CD14-positive monocyte (primary cell): ENCODE data around the gene ST8SIA3. TPM values are rescaled to one million over a fixed set of nuclear protein-coding genes. Genes with fewer than 3 reads are reported as not detected.

Experiments
- DNase-seq, 3 donors: peaks; one replicate each; pipeline ENCODE4 v3.0.0-alpha.2; 2011 to 2022
- H2AFZ ChIP-seq: 2 replicates; pipeline ENCODE4 v1.6.0; 2012; ENCODE audit warnings: mild to moderate bottlenecking, low read depth, low read length, inconsistent platforms; ENCODE audit not compliant: insufficient read depth, poor library complexity, severe bottlenecking
- H3K27ac ChIP-seq, 2 donors: 1 replicate in 1 of 2; 2 replicates in 1 of 2; pipeline ENCODE4 v1.5.1; 2012 to 2013; ENCODE audit warnings: low read length in 2 of 2, control low read depth in 1 of 2, inconsistent platforms in 1 of 2, low read depth in 1 of 2, mild to moderate bottlenecking in 1 of 2
- H3K27me3 ChIP-seq, 2 donors: one replicate each; pipeline versions ENCODE4 v1.6.0 to v1.6.1; 2011 to 2013; ENCODE audit warnings: low read length in 2 of 2; ENCODE audit not compliant: control insufficient read depth in 2 of 2, insufficient read depth in 2 of 2
- H3K36me3 ChIP-seq, 2 donors: replicated peaks in 1 of 2; 1 replicate in 1 of 2; 2 replicates in 1 of 2; pipeline versions ENCODE4 v1.5.1 to v1.6.1; 2012 to 2013; ENCODE audit warnings: low read length in 2 of 2, control low read depth in 1 of 2, inconsistent platforms in 1 of 2, mild to moderate bottlenecking in 1 of 2; ENCODE audit not compliant: insufficient read depth in 2 of 2, control insufficient read depth in 1 of 2
- H3K4me1 ChIP-seq, 2 donors: 1 replicate in 1 of 2; 2 replicates in 1 of 2; pipeline versions ENCODE4 v1.5.1 to v1.6.1; 2012 to 2013; ENCODE audit warnings: low read length in 2 of 2, control low read depth in 1 of 2, inconsistent platforms in 1 of 2, mild to moderate bottlenecking in 1 of 2, moderate library complexity in 1 of 2; ENCODE audit not compliant: insufficient read depth in 2 of 2, control insufficient read depth in 1 of 2
- H3K4me2 ChIP-seq: replicated peaks from 2 replicates; pipeline ENCODE3; 2012; ENCODE audit warnings: low read length, moderate library complexity, mild to moderate bottlenecking; ENCODE audit not compliant: poor library complexity, severe bottlenecking; ENCODE audit errors: extremely low read depth
- H3K4me3 ChIP-seq, 3 experiments: fragments of 200-600 bp in 1 of 3; sonication (generic) in 1 of 3; replicated peaks in 1 of 3; 1 replicate in 2 of 3; 2 replicates in 1 of 3; pipeline ENCODE4 v1.5.1; 2011 to 2013; ENCODE audit warnings: low read length in 3 of 3, mild to moderate bottlenecking in 3 of 3, control low read depth in 2 of 3, low read depth in 2 of 3, inconsistent platforms in 1 of 3, moderate library complexity in 1 of 3
- H3K79me2 ChIP-seq: 2 replicates; pipeline ENCODE4 v1.6.0; 2012; ENCODE audit warnings: mild to moderate bottlenecking, control low read depth, inconsistent platforms, low read length, moderate library complexity; ENCODE audit not compliant: insufficient read depth
- H3K9ac ChIP-seq: 2 replicates; pipeline ENCODE4 v1.6.0; 2017; ENCODE audit warnings: low read length, mild to moderate bottlenecking; ENCODE audit not compliant: insufficient read depth, poor library complexity, severe bottlenecking
- H3K9me3 ChIP-seq, 2 donors: replicated peaks in 1 of 2; 1 replicate in 1 of 2; 2 replicates in 1 of 2; pipeline versions ENCODE4 v1.5.1 to v1.6.1; 2012 to 2013; ENCODE audit warnings: low read length in 2 of 2, control low read depth in 1 of 2; ENCODE audit not compliant: control insufficient read depth in 1 of 2, insufficient read depth in 1 of 2
- H4K20me1 ChIP-seq: 2 replicates; pipeline ENCODE4 v1.6.0; 2012; ENCODE audit warnings: mild to moderate bottlenecking, low read length, control low read depth, moderate library complexity; ENCODE audit not compliant: insufficient read depth
- H3K27ac Mint-ChIP-seq, 7 donors: one replicate each; pipeline ENCODE4 v1.8.0; 2020; ENCODE audit warnings: mild to moderate bottlenecking in 7 of 7, mixed read lengths in 7 of 7, moderate library complexity in 6 of 7, inconsistent platforms in 2 of 7
- H3K27me3 Mint-ChIP-seq, 3 donors: one replicate each; pipeline ENCODE4 v1.8.0; 2021 to 2022; ENCODE audit warnings: low read depth in 3 of 3, mild to moderate bottlenecking in 3 of 3, mixed read lengths in 3 of 3, moderate library complexity in 3 of 3, inconsistent platforms in 1 of 3
- H3K36me3 Mint-ChIP-seq, 2 donors: one replicate each; pipeline ENCODE4 v1.8.0; 2020; ENCODE audit warnings: mixed read lengths in 2 of 2, inconsistent platforms in 1 of 2, mild to moderate bottlenecking in 1 of 2
- H3K4me1 Mint-ChIP-seq: one replicate; pipeline ENCODE4 v1.8.0; 2020; ENCODE audit warnings: mild to moderate bottlenecking, mixed read lengths
- H3K4me3 Mint-ChIP-seq, 2 donors: one replicate each; pipeline ENCODE4 v1.8.0; 2020; ENCODE audit warnings: mild to moderate bottlenecking in 2 of 2, mixed read lengths in 2 of 2, moderate library complexity in 1 of 2
- H3K9me3 Mint-ChIP-seq, 7 donors: one replicate each; pipeline ENCODE4 v1.8.0; 2020 to 2022; ENCODE audit warnings: mixed read lengths in 7 of 7, mild to moderate bottlenecking in 6 of 7, moderate library complexity in 6 of 7, inconsistent platforms in 2 of 7
- WGBS: methylation state at CpG from one replicate; pipeline ENCODE4 v1.1.5; 2013; ENCODE audit warnings: missing lambda C conversion rate; ENCODE audit not compliant: insufficient coverage; 5-methylcytosine and 5-hydroxymethylcytosine counted together
- intact Hi-C, 2 donors: fragments of 100-400 bp; cut with micrococcal nuclease; formaldehyde crosslinking; loops; one replicate each; pipeline versions ENCODE4 v1.15.0 to v1.15.1; 2023
- polyA plus RNA-seq, 3 donors: library from polyadenylated mRNA; depleted of rRNA in 1 of 3; unstranded in 2 of 3; stranded (reverse) in 1 of 3; fragments of 300-500 nt in 2 of 3; fragments of >200 nt in 1 of 3; fragmentation: Illumina TruSeq in 2 of 3; gene quantifications; 1 replicate in 2 of 3; 2 replicates in 1 of 3; pipeline ENCODE4 v1.2.3, GENCODE V29; 2012 to 2021
- TF ChIP-seq, protein P1 (sequence below): fragments of 200-600 bp; IDR thresholded peaks from one replicate; pipeline ENCODE4 v1.8.0; 2022; ENCODE audit warnings: antibody characterized with exemption, mild to moderate bottlenecking

Gene ST8SIA3
- polyA plus RNA-seq, 3 donors, result not detected

DNA sequence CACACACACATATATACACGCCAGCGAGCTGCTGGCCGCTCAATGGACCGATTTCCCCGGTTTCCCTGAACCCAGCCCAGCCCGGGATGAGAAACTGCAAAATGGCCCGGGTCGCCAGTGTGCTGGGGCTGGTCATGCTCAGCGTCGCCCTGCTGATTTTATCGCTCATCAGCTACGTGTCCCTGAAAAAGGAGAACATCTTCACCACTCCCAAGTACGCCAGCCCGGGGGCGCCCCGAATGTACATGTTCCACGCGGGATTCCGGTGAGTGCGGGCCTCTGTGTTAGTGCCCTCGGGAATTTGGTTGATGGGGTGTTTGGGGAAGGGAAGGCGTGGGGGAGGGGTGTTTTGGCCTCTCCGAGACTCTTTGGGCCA is 392 bp downstream of the ST8SIA3 start:
- intact Hi-C loops, result no loop called here
- Histone ChIP-seq H2AFZ (no peak overlapping the region), H3K9ac (no peak overlapping the region), H3K4me3 (no peak overlapping the region), H3K27me3 (peaks cover 42 to 59% of the 10 kb centered on the region in 2 donors), H3K36me3 (no peaks in the 10 kb centered on the region), H3K79me2 (no peaks in the 10 kb centered on the region), H3K4me1 (no peaks in the 10 kb centered on the region), H4K20me1 (no peaks in the 10 kb centered on the region), H3K4me2 (no peak overlapping the region), H3K27ac (no peak overlapping the region), H3K9me3 (peaks cover 6 to 13% of the 10 kb centered on the region in 2 donors)
- no peak overlapping the region for H3K27ac Mint-ChIP-seq
- 3% methylated on average over 9 of the region's 23 CpGs for WGBS
- H3K36me3 Mint-ChIP-seq, result peaks cover 0 to 4% of the 10 kb centered on the region in 2 donors
- H3K4me1 Mint-ChIP-seq, result no peaks in the 10 kb centered on the region
- DNase-seq, result no peak
- peaks cover 39 to 57% (median 47%) of the 10 kb centered on the region in 3 donors for H3K27me3 Mint-ChIP-seq
- peak overlapping the region in 1 of 2 donors; percentile 81 for H3K4me3 Mint-ChIP-seq
- H3K9me3 Mint-ChIP-seq, result peaks cover 0 to 19% (median 10%) of the 10 kb centered on the region in 7 donors
- TF ChIP-seq, protein P1, sequence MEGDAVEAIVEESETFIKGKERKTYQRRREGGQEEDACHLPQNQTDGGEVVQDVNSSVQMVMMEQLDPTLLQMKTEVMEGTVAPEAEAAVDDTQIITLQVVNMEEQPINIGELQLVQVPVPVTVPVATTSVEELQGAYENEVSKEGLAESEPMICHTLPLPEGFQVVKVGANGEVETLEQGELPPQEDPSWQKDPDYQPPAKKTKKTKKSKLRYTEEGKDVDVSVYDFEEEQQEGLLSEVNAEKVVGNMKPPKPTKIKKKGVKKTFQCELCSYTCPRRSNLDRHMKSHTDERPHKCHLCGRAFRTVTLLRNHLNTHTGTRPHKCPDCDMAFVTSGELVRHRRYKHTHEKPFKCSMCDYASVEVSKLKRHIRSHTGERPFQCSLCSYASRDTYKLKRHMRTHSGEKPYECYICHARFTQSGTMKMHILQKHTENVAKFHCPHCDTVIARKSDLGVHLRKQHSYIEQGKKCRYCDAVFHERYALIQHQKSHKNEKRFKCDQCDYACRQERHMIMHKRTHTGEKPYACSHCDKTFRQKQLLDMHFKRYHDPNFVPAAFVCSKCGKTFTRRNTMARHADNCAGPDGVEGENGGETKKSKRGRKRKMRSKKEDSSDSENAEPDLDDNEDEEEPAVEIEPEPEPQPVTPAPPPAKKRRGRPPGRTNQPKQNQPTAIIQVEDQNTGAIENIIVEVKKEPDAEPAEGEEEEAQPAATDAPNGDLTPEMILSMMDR, result no peak

DNA sequence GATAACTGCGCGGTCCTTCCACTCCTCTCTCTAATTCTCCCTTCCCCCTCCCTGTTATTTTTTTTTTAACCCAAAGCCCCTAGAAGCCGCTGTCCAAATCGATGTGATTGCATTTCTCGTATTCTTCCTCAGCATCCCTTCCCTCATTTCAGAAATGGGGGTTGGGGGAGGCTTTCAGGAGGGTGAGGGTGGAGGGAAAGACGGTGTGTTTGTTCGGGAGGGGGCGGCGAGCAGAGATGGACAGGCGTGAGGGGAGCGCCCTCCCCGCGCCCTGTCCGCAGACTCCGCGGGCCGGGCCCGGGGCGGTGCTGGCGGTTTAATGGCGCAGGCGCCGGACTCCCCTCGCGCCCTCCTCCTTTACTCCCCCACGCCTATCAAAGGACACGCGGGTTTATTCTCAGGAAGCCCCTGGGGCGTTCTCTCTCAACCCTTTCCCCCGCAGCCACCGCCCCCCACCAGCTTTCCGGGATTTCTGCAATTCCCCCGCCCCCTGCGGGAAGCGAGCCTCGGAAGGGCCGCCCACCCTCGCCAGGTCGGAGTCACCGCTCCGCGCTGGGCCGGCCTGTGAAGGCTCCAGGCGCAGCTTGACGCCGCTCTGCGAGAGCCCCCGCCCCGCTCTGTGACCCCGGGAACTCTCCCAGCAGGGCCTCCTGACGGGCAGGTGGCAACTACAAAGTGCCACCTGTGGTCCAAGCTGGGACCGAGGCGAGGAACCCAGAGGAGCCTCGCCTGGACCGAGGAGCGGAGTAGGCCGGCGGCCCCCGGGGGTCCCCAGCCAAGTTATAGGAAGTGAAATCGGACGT is 981 bp downstream of the ST8SIA3 start:
- H2AFZ ChIP-seq, result no peak overlapping the region
- H3K4me1 Mint-ChIP-seq, result no peaks in the 10 kb centered on the region
- peaks cover 6 to 13% of the 10 kb centered on the region in 2 donors for H3K9me3 ChIP-seq
- H3K27me3 ChIP-seq, result peaks cover 42 to 59% of the 10 kb centered on the region in 2 donors
- H3K27ac ChIP-seq, result no peak overlapping the region
- no peak overlapping the region for H3K9ac ChIP-seq
- TF ChIP-seq, protein P1, result no peak
- H3K4me3 Mint-ChIP-seq, result peak overlapping the region in 1 of 2 donors; percentile 81
- H3K27ac Mint-ChIP-seq, result no peak overlapping the region
- peaks cover 0 to 4% of the 10 kb centered on the region in 2 donors for H3K36me3 Mint-ChIP-seq
- H3K9me3 Mint-ChIP-seq, result peaks cover 0 to 18% (median 10%) of the 10 kb centered on the region in 7 donors
- H3K4me2 ChIP-seq, result no peak overlapping the region
- H3K4me3 ChIP-seq, result no peak overlapping the region
- DNase-seq, result no peak
- no peaks in the 10 kb centered on the region for H3K79me2 ChIP-seq
- H4K20me1 ChIP-seq, result no peaks in the 10 kb centered on the region
- WGBS, result 5% methylated on average over 38 of the region's 61 CpGs
- intact Hi-C loops, result no loop called here
- no peaks in the 10 kb centered on the region for H3K4me1 ChIP-seq
- peaks cover 39 to 54% (median 47%) of the 10 kb centered on the region in 3 donors for H3K27me3 Mint-ChIP-seq
- no peaks in the 10 kb centered on the region for H3K36me3 ChIP-seq
